MM.1S (cell line): Measurements from ENCODE around the gene PKP4.

Source experiments
- DNase-seq: peaks from one replicate; pipeline ENCODE4 v3.0.0-alpha.2; 2015
- H2AFZ ChIP-seq: fragments of 300-600 bp; sonication (generic); 2 replicates; pipeline ENCODE4 v1.6.0; 2016; ENCODE audit warnings: antibody characterized with exemption, low read length
- H3F3A ChIP-seq: fragments of 300-600 bp; sonication (generic); 2 replicates; pipeline ENCODE4 v1.6.1; 2016; ENCODE audit warnings: mild to moderate bottlenecking, antibody characterized with exemption, low read length, moderate library complexity, mixed read lengths; ENCODE audit not compliant: insufficient read depth
- H3K27ac ChIP-seq: fragments of 300-600 bp; sonication (generic); 2 replicates; pipeline ENCODE4 v1.5.1; 2016; ENCODE audit warnings: mild to moderate bottlenecking, low read length
- H3K27me3 ChIP-seq: fragments of 300-600 bp; sonication (generic); replicated peaks from 2 replicates; pipeline ENCODE4 v1.6.0; 2016; ENCODE audit warnings: low read length; ENCODE audit not compliant: insufficient read depth
- H3K36me3 ChIP-seq: fragments of 300-600 bp; sonication (generic); replicated peaks from 2 replicates; pipeline ENCODE4 v1.6.1; 2016; ENCODE audit warnings: mild to moderate bottlenecking, low read length, mixed read lengths; ENCODE audit not compliant: insufficient read depth
- H3K4me1 ChIP-seq: fragments of 300-600 bp; sonication (generic); 2 replicates; pipeline ENCODE4 v1.6.1; 2016; ENCODE audit warnings: low read length, mixed read lengths
- H3K4me2 ChIP-seq: fragments of 300-600 bp; sonication (generic); 2 replicates; pipeline ENCODE4 v1.6.0; 2016; ENCODE audit warnings: low read depth, low read length
- H3K4me3 ChIP-seq: fragments of 300-600 bp; sonication (generic); 2 replicates; pipeline ENCODE4 v1.5.1; 2016; ENCODE audit warnings: low read length, mixed read lengths
- H3K79me2 ChIP-seq: fragments of 300-600 bp; sonication (generic); 2 replicates; pipeline ENCODE4 v1.6.1; 2016; ENCODE audit warnings: mixed run types, low read length, mixed read lengths
- H3K9ac ChIP-seq: fragments of 300-600 bp; sonication (generic); 2 replicates; pipeline ENCODE4 v1.6.1; 2016; ENCODE audit warnings: low read length, mixed read lengths
- H3K9me2 ChIP-seq: fragments of 300-600 bp; sonication (generic); replicated peaks from 2 replicates; pipeline ENCODE4 v1.6.1; 2016; ENCODE audit warnings: mild to moderate bottlenecking, low read length, mixed read lengths; ENCODE audit not compliant: insufficient read depth
- H3K9me3 ChIP-seq: fragments of 300-600 bp; sonication (generic); replicated peaks from 2 replicates; pipeline ENCODE4 v1.6.1; 2016; ENCODE audit warnings: mild to moderate bottlenecking, low read length, mixed read lengths; ENCODE audit not compliant: insufficient read depth
- H4K20me1 ChIP-seq: fragments of 300-600 bp; sonication (generic); 2 replicates; pipeline ENCODE4 v1.6.1; 2016; ENCODE audit warnings: mild to moderate bottlenecking, low read length, moderate library complexity, mixed read lengths; ENCODE audit not compliant: insufficient read depth
- CTCF ChIP-seq: fragments of 300-600 bp; sonication (generic); IDR thresholded peaks from 2 replicates; pipeline ENCODE4 v1.5.1; 2016; ENCODE audit warnings: antibody characterized with exemption, low read length, mixed read lengths
- EZH2 ChIP-seq: fragments of 300-600 bp; sonication (generic); optimal IDR thresholded peaks from 2 replicates; pipeline ENCODE3; 2017; ENCODE audit warnings: low read depth, mild to moderate bottlenecking, antibody characterized with exemption, low read length, mixed read lengths
- EZH2phosphoT487 ChIP-seq: fragments of 300-600 bp; sonication (generic); IDR thresholded peaks from 2 replicates; pipeline ENCODE4 v1.6.1; 2018; ENCODE audit warnings: antibody characterized with exemption, low read length

PKP4 gene

DNA sequence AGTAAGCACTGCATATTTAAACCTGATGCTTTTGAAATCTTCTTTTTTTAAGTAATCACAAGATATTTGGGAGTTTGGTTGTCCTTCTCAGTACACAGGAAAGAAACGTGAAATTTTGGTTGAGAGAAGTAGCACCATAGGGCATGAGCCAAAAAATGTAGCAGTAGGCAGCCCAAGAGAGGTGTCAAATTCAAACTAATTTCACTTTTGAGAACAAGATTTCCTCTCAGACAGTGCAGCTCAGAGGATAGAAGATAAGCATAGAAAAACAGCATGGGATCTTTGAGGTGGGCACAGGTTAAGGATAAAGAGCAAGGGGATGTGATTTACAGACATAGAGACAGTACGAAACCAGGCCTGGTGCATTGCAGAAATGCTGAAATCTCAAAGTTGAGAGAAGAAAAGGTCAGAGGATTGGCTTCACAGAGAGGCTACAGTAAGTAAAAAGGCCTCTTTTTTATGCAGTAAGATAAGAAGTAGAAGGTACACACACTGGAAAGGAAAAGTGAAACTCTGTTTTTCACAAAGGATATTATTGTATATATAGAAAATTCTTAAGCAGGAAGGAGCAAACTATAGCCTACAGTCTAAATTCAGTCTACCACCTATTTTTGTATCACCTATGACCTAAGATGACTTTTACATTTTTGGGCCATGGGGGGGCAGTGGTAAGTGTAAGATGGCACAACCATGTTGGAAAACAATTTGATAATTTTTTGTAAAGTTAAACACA is 89.8 kb downstream of the PKP4 start:
- H3K9ac ChIP-seq: peak overlapping the region; percentile 19; the same call in 1 of the 2 replicates
- DNase-seq: peak; percentile 73
- H4K20me1 ChIP-seq: no peaks in the 10 kb centered on the region
- H3K79me2 ChIP-seq: 0 out of 2 replicates have a peak, but pooled peaks cover 2% of the 10 kb centered on the region
- peak overlapping the region; percentile 81 for H3K4me2 ChIP-seq
- no peaks in the 10 kb centered on the region for H3K9me3 ChIP-seq
- H2AFZ ChIP-seq: peak overlapping the region; percentile 47
- H3K27ac ChIP-seq: peak overlapping the region; percentile 75
- peaks cover 37% of the 10 kb centered on the region for H3K4me1 ChIP-seq
- H3K9me2 ChIP-seq: no peaks in the 10 kb centered on the region
- H3K36me3 ChIP-seq: no peaks in the 10 kb centered on the region
- H3K4me3 ChIP-seq: peak overlapping the region; percentile 27
- no peak for TF ChIP-seq EZH2
- peak; percentile 43 for TF ChIP-seq CTCF
- TF ChIP-seq EZH2phosphoT487: no peak
- H3F3A ChIP-seq: peaks cover 17% of the 10 kb centered on the region
- no peaks in the 10 kb centered on the region for H3K27me3 ChIP-seq

- Histone ChIP-seq H3K36me3 (no peaks in the 10 kb centered on the region), H3K4me3 (no peak overlapping the region), H3F3A (no peaks in the 10 kb centered on the region), H3K27ac (no peak overlapping the region), H3K27me3 (no peaks in the 10 kb centered on the region), H4K20me1 (no peaks in the 10 kb centered on the region), H2AFZ (no peak overlapping the region), H3K79me2 (no peaks in the 10 kb centered on the region), H3K4me2 (no peak overlapping the region), H3K9ac (no peak overlapping the region), H3K9me3 (no peaks in the 10 kb centered on the region), H3K9me2 (no peaks in the 10 kb centered on the region), H3K4me1 (no peaks in the 10 kb centered on the region)
- DNase-seq: no peak
- TF ChIP-seq EZH2: no peak
- TF ChIP-seq CTCF: no peak
- TF ChIP-seq EZH2phosphoT487: no peak
Observed at GRCh38 chr2:158553257-158553656, 96.5 kb downstream of the PKP4 start.

DNA sequence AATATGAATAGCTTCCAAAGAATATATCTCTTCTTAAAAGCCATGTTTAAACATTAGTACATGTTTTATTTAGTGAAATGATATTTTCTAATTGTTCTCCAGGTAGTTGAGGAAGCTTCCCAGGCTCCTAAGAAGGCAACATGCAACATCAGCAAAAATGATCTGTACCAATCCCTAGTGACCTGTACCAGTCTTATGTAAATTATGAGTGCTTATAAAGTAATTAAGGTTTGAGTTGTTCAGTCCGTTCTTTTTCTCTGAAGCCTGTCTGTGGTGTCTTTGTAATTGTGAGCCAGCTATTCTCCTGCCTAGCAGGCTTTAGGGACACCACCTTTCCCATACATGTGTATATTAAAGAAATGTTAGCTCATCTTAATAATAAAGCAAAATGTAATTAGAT is 98.2 kb downstream of the PKP4 start:
- no peak for TF ChIP-seq CTCF
- no peak for TF ChIP-seq EZH2phosphoT487
- TF ChIP-seq EZH2: no peak
- H3K27me3 ChIP-seq: no peaks in the 10 kb centered on the region
- H3K9ac ChIP-seq: no peak overlapping the region
- no peaks in the 10 kb centered on the region for H3K36me3 ChIP-seq
- no peak overlapping the region for H2AFZ ChIP-seq
- no peak for DNase-seq
- H3K9me2 ChIP-seq: no peaks in the 10 kb centered on the region
- no peak overlapping the region for H3K4me2 ChIP-seq
- no peak overlapping the region for H3K27ac ChIP-seq
- H3F3A ChIP-seq: no peaks in the 10 kb centered on the region
- no peaks in the 10 kb centered on the region for H3K9me3 ChIP-seq
- H3K4me3 ChIP-seq: no peak overlapping the region
- H4K20me1 ChIP-seq: no peaks in the 10 kb centered on the region
- H3K4me1 ChIP-seq: no peaks in the 10 kb centered on the region
- no peaks in the 10 kb centered on the region for H3K79me2 ChIP-seq
